AG10803 (cell line): ENCODE data around the gene IL27RA.

Experiments used
- DNase-seq: peaks from one replicate; pipeline ENCODE4 v3.0.0; 2010; ENCODE audit warnings: low read depth
- H3K4me3 ChIP-seq: 2 replicates; pipeline ENCODE4 v1.5.1; 2011; ENCODE audit warnings: mild to moderate bottlenecking, low read length, control low read depth
- TF ChIP-seq, protein P1 (sequence below): conservative IDR thresholded peaks from 2 replicates; pipeline ENCODE4 v1.5.1; 2011; ENCODE audit warnings: mild to moderate bottlenecking, low read length, control low read depth, inconsistent platforms

The IL27RA gene

DNA sequence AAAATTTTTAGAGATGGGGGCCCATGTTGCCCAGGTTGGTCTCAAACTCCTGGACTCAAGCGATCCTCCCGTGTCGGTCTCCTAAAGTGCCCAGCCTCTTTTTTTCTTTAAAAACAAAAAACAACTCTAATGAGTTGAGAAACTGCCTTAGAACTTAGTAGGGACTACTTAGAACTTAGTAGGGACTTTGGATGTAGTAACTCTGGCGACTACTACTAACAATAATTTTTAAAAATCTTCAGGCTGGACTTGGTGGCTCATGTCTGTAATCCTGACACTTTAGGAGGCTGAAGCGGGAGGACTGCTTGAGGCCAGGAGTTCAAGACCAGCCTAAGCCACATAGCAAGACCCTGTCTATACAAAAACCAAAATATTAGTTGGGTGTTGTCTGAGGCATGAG lies 54.5 kb downstream of the IL27RA start:
- TF ChIP-seq, protein P1, sequence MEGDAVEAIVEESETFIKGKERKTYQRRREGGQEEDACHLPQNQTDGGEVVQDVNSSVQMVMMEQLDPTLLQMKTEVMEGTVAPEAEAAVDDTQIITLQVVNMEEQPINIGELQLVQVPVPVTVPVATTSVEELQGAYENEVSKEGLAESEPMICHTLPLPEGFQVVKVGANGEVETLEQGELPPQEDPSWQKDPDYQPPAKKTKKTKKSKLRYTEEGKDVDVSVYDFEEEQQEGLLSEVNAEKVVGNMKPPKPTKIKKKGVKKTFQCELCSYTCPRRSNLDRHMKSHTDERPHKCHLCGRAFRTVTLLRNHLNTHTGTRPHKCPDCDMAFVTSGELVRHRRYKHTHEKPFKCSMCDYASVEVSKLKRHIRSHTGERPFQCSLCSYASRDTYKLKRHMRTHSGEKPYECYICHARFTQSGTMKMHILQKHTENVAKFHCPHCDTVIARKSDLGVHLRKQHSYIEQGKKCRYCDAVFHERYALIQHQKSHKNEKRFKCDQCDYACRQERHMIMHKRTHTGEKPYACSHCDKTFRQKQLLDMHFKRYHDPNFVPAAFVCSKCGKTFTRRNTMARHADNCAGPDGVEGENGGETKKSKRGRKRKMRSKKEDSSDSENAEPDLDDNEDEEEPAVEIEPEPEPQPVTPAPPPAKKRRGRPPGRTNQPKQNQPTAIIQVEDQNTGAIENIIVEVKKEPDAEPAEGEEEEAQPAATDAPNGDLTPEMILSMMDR: no peak
- DNase-seq: no peak
- no peak overlapping the region for H3K4me3 ChIP-seq

DNA sequence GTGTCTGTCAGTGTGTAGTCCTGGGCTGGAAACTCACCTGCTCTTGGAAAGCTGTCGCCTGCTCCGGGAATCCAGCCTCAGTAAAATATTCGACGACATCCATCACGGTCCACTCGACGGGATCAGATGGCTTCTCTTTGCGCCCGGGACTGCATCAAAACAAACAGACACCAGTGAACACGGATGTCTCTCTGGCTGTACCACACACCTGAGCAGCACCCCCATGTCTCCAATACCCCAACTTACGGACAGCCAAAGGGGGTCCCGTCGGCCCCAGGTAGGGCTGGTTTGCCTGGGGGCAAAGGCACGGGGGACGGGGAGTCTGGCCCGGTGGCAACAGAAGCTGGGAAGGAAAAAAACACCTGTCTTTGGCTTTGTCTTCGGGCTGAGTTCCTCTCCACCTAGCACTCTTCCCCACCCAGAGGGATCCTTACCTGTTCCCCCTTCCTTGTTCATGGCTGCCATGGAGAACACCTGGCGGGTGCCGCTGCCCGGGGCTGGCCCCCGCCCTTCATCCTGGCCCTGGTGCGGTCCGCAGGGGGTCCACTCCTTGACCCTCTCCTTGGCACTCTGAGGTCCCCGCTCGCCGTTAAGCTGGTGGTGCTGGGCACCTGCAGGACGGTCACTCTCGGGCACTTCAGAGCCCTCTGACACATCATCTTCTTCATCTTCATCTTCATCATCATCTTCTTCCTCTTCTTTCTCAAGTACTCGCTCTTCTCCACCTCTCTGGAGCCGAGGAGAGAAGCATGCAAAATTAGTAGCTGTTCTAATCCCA lies 57.3 kb downstream of the IL27RA start:
- H3K4me3 ChIP-seq: peak overlapping the region; percentile 52
- no peak for DNase-seq
- TF ChIP-seq, protein P1: no peak

DNA sequence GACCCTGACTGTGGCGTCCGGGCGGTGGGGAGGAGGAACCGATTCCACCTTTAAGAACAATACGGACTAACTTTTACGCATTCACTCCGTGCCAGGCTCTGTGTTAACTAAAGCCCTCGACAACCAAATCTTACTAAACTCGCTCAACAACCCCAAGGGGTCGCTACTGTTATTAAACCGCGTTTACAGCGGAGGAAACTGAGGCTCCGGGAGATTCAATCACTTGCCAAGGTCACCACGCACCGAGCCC lies 57.8 kb downstream of the IL27RA start:
- DNase-seq: no peak
- peak overlapping the region; percentile 52 for H3K4me3 ChIP-seq
- TF ChIP-seq, protein P1: peak; percentile 19; the same call in 1 of the 2 replicates

DNA sequence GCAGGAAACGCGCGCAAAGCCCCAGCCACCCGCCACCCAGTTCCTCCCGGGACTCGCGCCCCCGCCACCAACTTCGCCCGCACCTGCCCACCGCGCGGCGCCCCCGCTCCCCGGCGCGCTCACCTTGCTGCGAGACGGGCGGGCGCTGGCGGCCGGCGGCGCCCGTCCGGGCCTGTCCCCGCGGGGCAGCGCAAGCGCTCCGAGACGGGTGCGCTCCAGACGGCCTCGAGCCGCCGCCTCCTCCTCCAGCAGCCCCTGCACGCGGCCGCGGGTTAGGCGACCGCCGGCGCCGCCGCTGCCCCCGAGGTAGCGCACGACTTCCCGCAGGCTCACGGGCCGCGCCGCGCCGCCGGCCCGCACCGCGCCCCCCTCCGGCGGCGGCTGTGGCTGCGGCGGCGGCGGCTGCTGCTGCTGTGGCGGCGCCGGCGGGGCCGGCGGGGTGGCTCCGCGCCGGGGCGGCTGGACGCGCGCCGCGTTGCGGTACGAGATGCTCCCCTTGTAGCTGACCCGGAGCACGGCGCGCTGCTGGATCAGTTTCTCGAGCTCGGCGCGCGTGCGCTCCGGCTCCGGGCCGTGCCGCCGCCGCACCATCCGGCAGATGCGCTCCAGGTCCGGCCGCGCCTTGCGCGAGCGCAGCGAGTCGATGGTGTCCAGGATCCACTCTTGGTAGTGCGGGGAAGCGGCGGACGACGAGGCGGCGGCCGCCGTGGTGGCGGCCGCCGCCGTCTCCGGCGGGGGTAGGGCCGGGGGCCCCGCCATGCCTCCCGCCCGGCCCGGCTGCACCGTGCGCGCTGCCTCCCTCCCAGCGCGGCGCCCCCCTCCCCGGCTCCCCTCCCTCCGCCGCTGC lies 58.3 kb downstream of the IL27RA start:
- peak overlapping the region; percentile 61 for H3K4me3 ChIP-seq
- TF ChIP-seq, protein P1: no peak
- DNase-seq: peak; percentile 72

DNA sequence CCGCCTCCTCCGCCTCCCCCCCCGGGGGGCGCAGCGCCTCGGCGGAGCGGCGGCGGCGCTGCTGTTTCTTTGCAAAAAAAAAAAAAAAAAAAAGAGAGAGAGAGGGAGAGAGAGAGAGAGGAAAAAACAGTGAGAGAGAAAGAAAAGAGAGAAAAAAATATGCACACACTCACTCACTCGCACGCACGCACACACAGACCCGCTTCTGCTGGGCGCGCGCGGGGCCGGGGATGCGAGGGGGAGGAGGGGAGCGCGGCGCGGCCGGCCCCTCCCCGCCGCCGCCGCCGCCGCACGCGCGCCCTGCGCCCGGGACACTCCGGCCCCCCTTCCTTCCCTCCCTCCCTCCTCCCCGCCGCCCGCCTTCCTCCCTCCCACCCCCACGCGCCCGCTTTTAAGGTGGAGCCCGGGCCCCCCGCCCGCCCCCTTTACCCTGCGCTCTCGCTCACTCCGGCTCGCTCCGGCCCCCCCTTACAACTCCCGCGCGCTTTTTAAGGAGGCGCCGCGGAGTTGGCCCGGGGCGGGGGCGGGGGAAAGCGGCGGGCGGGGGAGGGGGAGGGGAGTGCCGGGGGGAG lies 59.0 kb downstream of the IL27RA start, which contains the start of gene SAMD1:
Gene SAMD1 (minus strand): TSS at position 243 of the 572 bp plus-strand sequence.
- peak; percentile 91 for DNase-seq
- peak within 1 kb of the TSS; percentile 83 for H3K4me3 ChIP-seq
- TF ChIP-seq, protein P1: no peak

DNA sequence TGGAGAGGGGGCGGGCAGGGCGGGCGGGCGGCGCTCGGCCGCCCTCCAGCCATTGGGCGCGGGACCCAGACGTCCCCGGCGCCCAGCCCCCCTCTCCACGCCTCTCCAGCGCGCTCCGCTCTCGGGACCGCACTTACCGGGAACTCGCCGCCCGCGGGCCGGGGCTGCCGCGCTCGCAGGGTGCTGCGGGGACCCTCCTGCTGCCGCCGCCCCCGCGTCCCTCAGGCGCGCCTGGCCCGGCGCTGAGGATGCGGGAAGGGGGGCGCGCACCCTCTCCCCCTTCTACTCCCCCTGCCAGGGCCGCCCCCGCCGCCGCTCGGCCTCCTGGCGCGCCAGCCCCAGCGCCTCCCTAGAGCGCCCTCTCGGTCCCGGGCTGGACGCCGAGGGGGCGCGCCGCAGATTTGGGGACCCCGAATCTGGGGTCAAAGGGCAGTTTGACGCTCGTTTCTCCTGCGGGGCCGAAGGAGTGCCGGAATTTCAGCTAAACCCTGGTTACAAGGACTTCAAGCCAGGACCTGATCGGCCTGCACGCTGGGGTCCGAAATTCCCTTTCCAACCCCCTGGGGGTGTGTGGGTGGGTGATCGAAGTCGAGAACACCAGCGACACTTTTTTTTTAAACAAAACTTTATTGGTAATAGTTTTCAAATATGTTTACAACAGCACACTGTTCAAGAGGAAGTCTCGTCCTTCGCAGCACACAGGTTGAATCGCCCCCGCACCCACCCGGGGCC lies 59.7 kb downstream of the IL27RA start:
- TF ChIP-seq, protein P1: peak; percentile 25
- peak overlapping the region; percentile 83 for H3K4me3 ChIP-seq
- peak; percentile 60 for DNase-seq
